GM21528 (cell line): ENCODE data around the gene RBMS3.

Source experiments
- ATAC-seq: cut with Tn5 transposase; IDR thresholded peaks from one replicate; pipeline ENCODE4 v1.9.1; 2021; ENCODE audit warnings: mild to moderate bottlenecking, moderate library complexity; ENCODE audit not compliant: unreplicated experiment, low FRiP score

Gene RBMS3

GRCh38 chr3:29555590-29555989 is 274.7 kb downstream of the RBMS3 start:
- no peak for ATAC-seq

GRCh38 chr3:29557186-29557585 is 276.3 kb downstream of the RBMS3 start:
- ATAC-seq, result no peak

GRCh38 chr3:29557825-29558224 is 277.0 kb downstream of the RBMS3 start:
- no peak for ATAC-seq

GRCh38 chr3:29559741-29560465 is 279.0 kb downstream of the RBMS3 start:
- no peak for ATAC-seq

- no peak for ATAC-seq
Observed at GRCh38 chr3:29561651-29562149, 280.8 kb downstream of the RBMS3 start.

- no peak for ATAC-seq
Observed at GRCh38 chr3:29565236-29565635, 284.4 kb downstream of the RBMS3 start.

GRCh38 chr3:29567501-29567900 is 286.6 kb downstream of the RBMS3 start:
- ATAC-seq, result no peak

GRCh38 chr3:29568355-29568754 is 287.5 kb downstream of the RBMS3 start:
- no peak for ATAC-seq

GRCh38 chr3:29576181-29576580 is 295.3 kb downstream of the RBMS3 start:
- no peak for ATAC-seq

- no peak for ATAC-seq
Observed at GRCh38 chr3:29576675-29577074, 295.8 kb downstream of the RBMS3 start.

- no peak for ATAC-seq
Observed at GRCh38 chr3:29577250-29577649, 296.4 kb downstream of the RBMS3 start.

- ATAC-seq, result no peak
Observed at GRCh38 chr3:29581311-29581710, 300.4 kb downstream of the RBMS3 start.

- no peak for ATAC-seq
Observed at GRCh38 chr3:29582273-29582672, 301.4 kb downstream of the RBMS3 start.

- no peak for ATAC-seq
Observed at GRCh38 chr3:29583861-29584260, 303.0 kb downstream of the RBMS3 start.

GRCh38 chr3:29585368-29585767 is 304.5 kb downstream of the RBMS3 start:
- ATAC-seq, result no peak

GRCh38 chr3:29587340-29587739 is 306.5 kb downstream of the RBMS3 start:
- ATAC-seq, result no peak

GRCh38 chr3:29590012-29590411 is 309.1 kb downstream of the RBMS3 start:
- ATAC-seq, result no peak

- no peak for ATAC-seq
Observed at GRCh38 chr3:29590461-29590860, 309.6 kb downstream of the RBMS3 start.

- ATAC-seq, result no peak
Observed at GRCh38 chr3:29591579-29591978, 310.7 kb downstream of the RBMS3 start.

GRCh38 chr3:29593802-29594201 is 312.9 kb downstream of the RBMS3 start:
- no peak for ATAC-seq

- no peak for ATAC-seq
Observed at GRCh38 chr3:29594261-29594660, 313.4 kb downstream of the RBMS3 start.

GRCh38 chr3:29597376-29598008 is 316.6 kb downstream of the RBMS3 start:
- ATAC-seq, result no peak
